ENCODE measurements around the gene CCDC33.

DNA sequence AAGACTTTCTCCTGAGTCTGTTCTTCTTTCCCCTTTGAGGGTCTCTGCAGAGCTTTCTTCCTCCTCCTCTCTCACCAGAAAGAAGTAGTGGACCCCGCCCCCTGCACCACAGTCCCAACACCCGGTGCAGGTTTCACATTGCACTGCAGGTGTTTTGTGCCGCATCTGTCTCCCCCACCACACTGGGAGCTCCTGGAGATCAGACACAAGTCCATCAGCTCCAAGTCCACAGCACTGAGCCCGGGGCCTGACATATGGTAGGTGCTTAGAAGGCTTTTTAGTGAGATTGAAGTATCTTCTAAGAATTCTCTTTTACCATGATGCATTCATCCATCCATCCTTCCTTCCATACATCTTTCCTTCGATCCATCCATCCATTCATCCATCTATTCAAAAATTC, 43.4 kb upstream of the CCDC33 start:
- TF ChIP-seq, protein P1, sequence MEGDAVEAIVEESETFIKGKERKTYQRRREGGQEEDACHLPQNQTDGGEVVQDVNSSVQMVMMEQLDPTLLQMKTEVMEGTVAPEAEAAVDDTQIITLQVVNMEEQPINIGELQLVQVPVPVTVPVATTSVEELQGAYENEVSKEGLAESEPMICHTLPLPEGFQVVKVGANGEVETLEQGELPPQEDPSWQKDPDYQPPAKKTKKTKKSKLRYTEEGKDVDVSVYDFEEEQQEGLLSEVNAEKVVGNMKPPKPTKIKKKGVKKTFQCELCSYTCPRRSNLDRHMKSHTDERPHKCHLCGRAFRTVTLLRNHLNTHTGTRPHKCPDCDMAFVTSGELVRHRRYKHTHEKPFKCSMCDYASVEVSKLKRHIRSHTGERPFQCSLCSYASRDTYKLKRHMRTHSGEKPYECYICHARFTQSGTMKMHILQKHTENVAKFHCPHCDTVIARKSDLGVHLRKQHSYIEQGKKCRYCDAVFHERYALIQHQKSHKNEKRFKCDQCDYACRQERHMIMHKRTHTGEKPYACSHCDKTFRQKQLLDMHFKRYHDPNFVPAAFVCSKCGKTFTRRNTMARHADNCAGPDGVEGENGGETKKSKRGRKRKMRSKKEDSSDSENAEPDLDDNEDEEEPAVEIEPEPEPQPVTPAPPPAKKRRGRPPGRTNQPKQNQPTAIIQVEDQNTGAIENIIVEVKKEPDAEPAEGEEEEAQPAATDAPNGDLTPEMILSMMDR (IDR thresholded peaks at IDR 0.05; ENCODE audit: low read depth, low read length), result no peak
- no peak for TF ChIP-seq EZH2phosphoT487 (IDR thresholded peaks at IDR 0.05; ENCODE audit: low read depth)

Data from OCI-LY3 (cell line).